Parathyroid adenoma (tissue), 2 donors: Measurements from ENCODE around the gene FOXN3.

Experiments used
- H2AFZ ChIP-seq: fragments of 300-600 bp; sonication (generic); one replicate; pipeline ENCODE4 v1.7.0; 2017; ENCODE audit warnings: antibody characterized with exemption, mild to moderate bottlenecking
- H3K27ac ChIP-seq: fragments of 300-600 bp; sonication (generic); one replicate; pipeline ENCODE4 v1.7.0; 2017
- H3K27me3 ChIP-seq: fragments of 300-600 bp; sonication (generic); one replicate; pipeline ENCODE4 v1.7.0; 2017; ENCODE audit warnings: low read length; ENCODE audit not compliant: control insufficient read depth, insufficient read depth
- H3K36me3 ChIP-seq: fragments of 300-600 bp; sonication (generic); one replicate; pipeline ENCODE4 v1.7.0; 2017; ENCODE audit warnings: low read length; ENCODE audit not compliant: control insufficient read depth, insufficient read depth
- H3K4me1 ChIP-seq: fragments of 300-600 bp; sonication (generic); one replicate; pipeline ENCODE4 v1.7.0; 2017; ENCODE audit warnings: control low read depth
- H3K4me2 ChIP-seq: fragments of 300-600 bp; sonication (generic); one replicate; pipeline ENCODE4 v1.7.0; 2017; ENCODE audit warnings: low read length
- H3K4me3 ChIP-seq: fragments of 300-600 bp; sonication (generic); one replicate; pipeline ENCODE4 v1.7.0; 2017; ENCODE audit warnings: low read depth, low read length
- H3K79me2 ChIP-seq: fragments of 300-600 bp; sonication (generic); one replicate; pipeline ENCODE4 v1.7.0; 2017; ENCODE audit warnings: control low read depth
- H3K9ac ChIP-seq: fragments of 300-600 bp; sonication (generic); one replicate; pipeline ENCODE4 v1.7.0; 2017; ENCODE audit warnings: mild to moderate bottlenecking
- H3K9me3 ChIP-seq: fragments of 300-600 bp; sonication (generic); one replicate; pipeline ENCODE4 v1.7.0; 2017; ENCODE audit warnings: low read length; ENCODE audit not compliant: control insufficient read depth
- TF ChIP-seq, protein P1 (sequence below): fragments of 300-600 bp; sonication (generic); IDR thresholded peaks from one replicate; pipeline ENCODE4 v1.7.0; 2017; ENCODE audit warnings: antibody characterized with exemption, mild to moderate bottlenecking
- donor health status: primary hyperparathyroidism.

Gene FOXN3

DNA sequence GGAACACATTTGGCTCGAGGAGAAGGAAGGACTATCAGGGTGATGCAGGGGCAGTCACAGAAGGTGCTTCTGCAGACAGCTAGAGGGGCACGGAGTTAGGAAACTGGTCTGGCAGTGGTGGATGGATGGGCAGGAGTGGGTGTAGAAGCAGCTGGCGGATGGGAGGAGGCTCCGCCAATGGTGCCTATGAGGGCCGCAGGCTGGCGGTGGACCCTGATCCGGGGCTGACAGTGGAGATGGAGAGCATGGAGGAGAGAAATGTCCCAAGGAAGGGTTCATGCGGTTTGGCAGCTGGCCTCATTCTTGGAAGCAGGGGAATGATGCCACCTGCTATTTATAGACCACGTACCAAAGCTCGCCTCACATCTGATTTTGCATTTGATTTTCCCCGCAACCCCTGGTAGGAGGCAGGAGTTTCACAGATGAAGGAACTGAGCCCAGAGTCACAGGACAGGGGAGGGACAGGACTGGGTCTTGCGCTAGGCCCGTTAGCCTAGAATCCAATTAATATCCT, 237.1 kb downstream of the FOXN3 start:
- no peaks in the 10 kb centered on the region for H3K27me3 ChIP-seq
- H3K4me1 ChIP-seq, result peaks cover 3% of the 10 kb centered on the region
- H3K4me2 ChIP-seq, result no peak overlapping the region
- no peak overlapping the region for H3K4me3 ChIP-seq
- no peaks in the 10 kb centered on the region for H3K9me3 ChIP-seq
- H3K79me2 ChIP-seq, result peaks cover 5% of the 10 kb centered on the region
- H3K9ac ChIP-seq, result no peak overlapping the region
- no peak overlapping the region for H3K27ac ChIP-seq
- no peak overlapping the region for H2AFZ ChIP-seq
- H3K36me3 ChIP-seq, result no peaks in the 10 kb centered on the region
- TF ChIP-seq, protein P1, sequence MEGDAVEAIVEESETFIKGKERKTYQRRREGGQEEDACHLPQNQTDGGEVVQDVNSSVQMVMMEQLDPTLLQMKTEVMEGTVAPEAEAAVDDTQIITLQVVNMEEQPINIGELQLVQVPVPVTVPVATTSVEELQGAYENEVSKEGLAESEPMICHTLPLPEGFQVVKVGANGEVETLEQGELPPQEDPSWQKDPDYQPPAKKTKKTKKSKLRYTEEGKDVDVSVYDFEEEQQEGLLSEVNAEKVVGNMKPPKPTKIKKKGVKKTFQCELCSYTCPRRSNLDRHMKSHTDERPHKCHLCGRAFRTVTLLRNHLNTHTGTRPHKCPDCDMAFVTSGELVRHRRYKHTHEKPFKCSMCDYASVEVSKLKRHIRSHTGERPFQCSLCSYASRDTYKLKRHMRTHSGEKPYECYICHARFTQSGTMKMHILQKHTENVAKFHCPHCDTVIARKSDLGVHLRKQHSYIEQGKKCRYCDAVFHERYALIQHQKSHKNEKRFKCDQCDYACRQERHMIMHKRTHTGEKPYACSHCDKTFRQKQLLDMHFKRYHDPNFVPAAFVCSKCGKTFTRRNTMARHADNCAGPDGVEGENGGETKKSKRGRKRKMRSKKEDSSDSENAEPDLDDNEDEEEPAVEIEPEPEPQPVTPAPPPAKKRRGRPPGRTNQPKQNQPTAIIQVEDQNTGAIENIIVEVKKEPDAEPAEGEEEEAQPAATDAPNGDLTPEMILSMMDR, result no peak

DNA sequence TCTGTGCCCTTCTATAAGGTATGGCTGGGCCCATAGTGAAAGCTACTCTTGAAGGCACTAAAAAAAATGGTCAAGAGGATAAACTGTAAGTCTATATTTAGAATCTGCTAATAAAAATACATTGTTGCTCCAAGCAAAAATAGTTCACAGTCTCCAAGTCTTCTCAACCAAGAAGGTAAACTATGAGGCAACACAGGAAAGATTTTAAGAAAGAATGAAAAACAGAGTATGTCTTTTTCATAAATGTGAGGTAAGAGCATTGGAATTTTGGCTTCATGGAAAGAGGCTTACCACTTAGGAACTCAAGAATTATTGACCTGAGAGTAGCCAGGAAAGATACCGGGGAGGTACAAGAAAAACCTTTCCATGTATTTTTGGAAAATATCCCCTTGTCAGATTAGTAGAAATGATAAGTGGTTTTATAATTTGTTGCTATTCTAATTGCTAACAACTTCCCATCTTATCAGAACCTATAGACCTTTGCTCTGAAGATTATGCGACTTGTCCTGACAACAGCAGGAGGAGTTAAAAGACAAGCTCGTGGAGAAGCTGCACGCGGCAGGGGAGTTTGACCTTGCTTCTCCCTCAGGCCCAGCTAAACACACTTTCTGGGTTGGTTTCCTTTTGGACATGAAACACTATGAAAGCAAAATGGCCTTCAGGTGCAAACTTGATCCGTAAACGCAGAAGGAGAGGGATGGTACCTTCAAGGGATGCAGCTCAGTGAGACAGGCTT, 238.1 kb downstream of the FOXN3 start:
- Histone ChIP-seq H2AFZ (no peak overlapping the region), H3K9ac (no peak overlapping the region), H3K79me2 (peaks cover under 1% of the 10 kb centered on the region), H3K9me3 (no peaks in the 10 kb centered on the region), H3K4me1 (peaks cover 3% of the 10 kb centered on the region), H3K27me3 (no peaks in the 10 kb centered on the region), H3K4me3 (no peak overlapping the region), H3K36me3 (no peaks in the 10 kb centered on the region), H3K27ac (no peak overlapping the region), H3K4me2 (no peak overlapping the region)
- TF ChIP-seq, protein P1, result no peak

DNA sequence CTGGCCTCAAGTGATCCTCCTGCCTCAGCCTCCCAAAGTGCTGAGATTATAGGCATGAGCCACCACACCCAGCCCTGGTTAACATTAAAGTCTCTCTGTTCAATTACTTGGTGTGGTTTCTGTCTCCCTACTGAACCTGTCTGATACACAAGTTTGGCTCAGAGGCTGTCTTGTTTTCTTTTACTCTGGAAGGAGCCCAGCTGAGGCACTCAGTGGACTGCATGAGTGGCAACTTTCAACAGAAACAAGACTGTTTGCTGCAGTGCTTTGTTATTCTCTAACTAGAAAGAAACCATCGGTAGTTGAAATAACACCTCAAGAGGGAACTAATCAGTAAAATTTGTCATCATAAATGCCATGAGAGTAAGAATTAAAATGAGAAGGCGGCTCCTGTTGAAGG, 238.7 kb downstream of the FOXN3 start:
- H3K9me3 ChIP-seq, result no peaks in the 10 kb centered on the region
- no peaks in the 10 kb centered on the region for H3K27me3 ChIP-seq
- no peak overlapping the region for H3K4me2 ChIP-seq
- no peak overlapping the region for H3K4me3 ChIP-seq
- H2AFZ ChIP-seq, result no peak overlapping the region
- peaks cover 3% of the 10 kb centered on the region for H3K4me1 ChIP-seq
- H3K36me3 ChIP-seq, result no peaks in the 10 kb centered on the region
- H3K27ac ChIP-seq, result no peak overlapping the region
- no peaks in the 10 kb centered on the region for H3K79me2 ChIP-seq
- no peak overlapping the region for H3K9ac ChIP-seq
- TF ChIP-seq, protein P1, result no peak

DNA sequence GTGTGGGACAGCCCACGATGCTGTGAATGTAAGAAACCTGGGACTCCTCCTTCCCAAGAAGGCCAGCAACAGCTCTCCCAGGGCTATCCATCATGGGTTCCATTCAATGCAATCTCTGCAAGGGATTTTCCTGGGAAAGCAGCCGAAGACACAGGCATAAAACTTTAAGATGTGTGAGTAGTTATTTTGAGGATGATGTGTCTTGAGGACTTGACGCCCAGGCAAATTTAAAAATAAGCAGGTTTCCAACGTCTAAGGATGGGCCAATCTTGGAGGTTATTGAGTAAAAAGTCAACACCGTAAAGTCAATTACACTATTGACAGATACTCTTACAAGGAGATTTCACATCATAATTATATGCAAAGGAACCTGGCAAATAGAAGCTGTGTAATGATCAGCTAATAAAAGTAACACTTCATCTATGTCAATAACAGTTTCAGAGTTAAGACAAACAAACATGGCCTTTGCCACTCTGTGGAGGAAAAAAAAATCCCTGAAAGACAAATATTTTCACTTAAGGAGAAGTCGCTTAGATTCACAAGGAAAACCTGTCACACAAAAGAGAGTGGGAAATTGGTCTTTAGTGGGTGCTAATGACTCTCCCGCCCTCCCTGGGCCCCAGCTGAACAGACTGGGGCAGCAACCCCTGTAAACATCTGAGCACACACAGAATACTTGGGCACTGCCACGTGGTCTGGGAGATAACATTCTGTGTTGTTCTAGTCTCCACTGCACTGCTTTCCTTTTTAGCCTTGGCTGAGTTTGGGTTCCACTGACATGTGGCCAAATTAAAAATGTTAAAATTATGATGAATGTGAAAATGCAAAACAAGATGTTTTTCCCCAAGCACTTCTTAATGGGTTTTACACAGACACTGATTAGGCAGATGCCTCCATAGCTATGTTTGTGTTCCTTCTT, 240.9 kb downstream of the FOXN3 start:
- H3K9me3 ChIP-seq, result no peaks in the 10 kb centered on the region
- H3K4me2 ChIP-seq, result no peak overlapping the region
- TF ChIP-seq, protein P1, result no peak
- H3K27me3 ChIP-seq, result no peaks in the 10 kb centered on the region
- no peak overlapping the region for H3K9ac ChIP-seq
- H3K27ac ChIP-seq, result no peak overlapping the region
- H3K79me2 ChIP-seq, result no peaks in the 10 kb centered on the region
- peaks cover 3% of the 10 kb centered on the region for H3K4me1 ChIP-seq
- no peak overlapping the region for H3K4me3 ChIP-seq
- H3K36me3 ChIP-seq, result no peaks in the 10 kb centered on the region
- H2AFZ ChIP-seq, result no peak overlapping the region
